Cardiac muscle cell (in vitro differentiated cells and primary cell): ENCODE results near the gene DEPDC4. TPM values are rescaled to one million over a fixed set of nuclear protein-coding genes. Genes with fewer than 3 reads are reported as not detected.
A peak's percentile ranks its signal among the peaks of the same experiment; 100 is the strongest.
"Not testable (repeated sequence)": the region's sequence is repeated elsewhere in the genome, so short reads cannot be mapped to it uniquely, and the experiment has no call there.

Source experiments
- DNase-seq, 2 donors: peaks; one replicate each; pipeline versions ENCODE4 v3.0.0 to v3.0.0-alpha.2; 2010 to 2017; ENCODE audit warnings: low read depth in 1 of 2, low spot score in 1 of 2
- H3K27ac ChIP-seq: fragments of 200-600 bp; sonication (generic); 2 replicates; pipeline ENCODE4 v1.5.1; 2016
- H3K27me3 ChIP-seq: fragments of 200-600 bp; sonication (generic); 2 replicates; pipeline ENCODE4 v1.6.0; 2016; ENCODE audit warnings: control low read depth
- H3K36me3 ChIP-seq: fragments of 200-600 bp; sonication (generic); 2 replicates; pipeline ENCODE4 v1.5.1; 2016; ENCODE audit warnings: control low read depth
- H3K4me1 ChIP-seq: fragments of 200-600 bp; sonication (generic); 2 replicates; pipeline ENCODE4 v1.8.1; 2017; ENCODE audit warnings: low read depth, mild to moderate bottlenecking, mixed run types
- H3K4me3 ChIP-seq: fragments of 200-600 bp; sonication (generic); 2 replicates; pipeline ENCODE4 v1.5.1; 2016; ENCODE audit warnings: mild to moderate bottlenecking
- H3K9me3 ChIP-seq: fragments of 200-600 bp; sonication (generic); 2 replicates; pipeline ENCODE4 v1.5.1; 2017; ENCODE audit warnings: low read depth, mild to moderate bottlenecking, control low read depth
- polyA plus RNA-seq: library from polyadenylated mRNA; unstranded; fragments of >200 nt; fragmentation: Nextera tagmentation; extraction: Ambion mirVana; gene quantifications from 2 replicates; pipeline ENCODE4 v1.2.1, GENCODE V29; 2016
- total RNA-seq: library from RNA; depleted of rRNA; stranded (reverse); fragments of >200 nt; gene quantifications from 2 replicates; pipeline ENCODE4 v1.2.3, GENCODE V29; 2016
- TF ChIP-seq, protein P1 (sequence below): IDR thresholded peaks from 2 replicates; pipeline ENCODE4 v1.5.1; 2012; ENCODE audit warnings: low read depth, mild to moderate bottlenecking, low read length

The DEPDC4 gene
- total and polyA plus RNA-seq, 2 experiments from 2014 or later = 1.5 to 5.4 TPM

DNA sequence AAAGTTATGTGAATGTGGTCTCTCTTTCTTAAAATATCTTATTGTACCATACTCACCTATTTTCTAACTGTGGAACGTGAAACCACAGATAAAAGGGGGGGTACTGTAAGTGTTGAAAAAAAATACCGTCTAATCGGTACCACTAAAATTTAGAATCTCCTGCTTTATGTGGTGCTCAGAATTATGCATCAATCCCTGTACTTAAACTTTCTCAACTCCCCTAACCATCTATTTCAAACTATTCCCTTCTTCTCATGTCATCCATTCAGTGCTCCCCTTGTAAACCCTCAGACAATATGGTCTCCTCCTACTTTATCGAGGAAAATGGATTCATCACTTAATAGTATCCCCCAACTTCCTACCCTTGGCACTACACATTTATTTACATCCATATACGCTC, 23.7 kb downstream of the DEPDC4 start:
- Histone ChIP-seq H3K4me3 (no peak overlapping the region), H3K27ac (no peak overlapping the region), H3K27me3 (no peaks in the 10 kb centered on the region), H3K4me1 (no peaks in the 10 kb centered on the region), H3K9me3 (no peaks in the 10 kb centered on the region), H3K36me3 (no peaks in the 10 kb centered on the region)
- no peak for DNase-seq
- TF ChIP-seq, protein P1, sequence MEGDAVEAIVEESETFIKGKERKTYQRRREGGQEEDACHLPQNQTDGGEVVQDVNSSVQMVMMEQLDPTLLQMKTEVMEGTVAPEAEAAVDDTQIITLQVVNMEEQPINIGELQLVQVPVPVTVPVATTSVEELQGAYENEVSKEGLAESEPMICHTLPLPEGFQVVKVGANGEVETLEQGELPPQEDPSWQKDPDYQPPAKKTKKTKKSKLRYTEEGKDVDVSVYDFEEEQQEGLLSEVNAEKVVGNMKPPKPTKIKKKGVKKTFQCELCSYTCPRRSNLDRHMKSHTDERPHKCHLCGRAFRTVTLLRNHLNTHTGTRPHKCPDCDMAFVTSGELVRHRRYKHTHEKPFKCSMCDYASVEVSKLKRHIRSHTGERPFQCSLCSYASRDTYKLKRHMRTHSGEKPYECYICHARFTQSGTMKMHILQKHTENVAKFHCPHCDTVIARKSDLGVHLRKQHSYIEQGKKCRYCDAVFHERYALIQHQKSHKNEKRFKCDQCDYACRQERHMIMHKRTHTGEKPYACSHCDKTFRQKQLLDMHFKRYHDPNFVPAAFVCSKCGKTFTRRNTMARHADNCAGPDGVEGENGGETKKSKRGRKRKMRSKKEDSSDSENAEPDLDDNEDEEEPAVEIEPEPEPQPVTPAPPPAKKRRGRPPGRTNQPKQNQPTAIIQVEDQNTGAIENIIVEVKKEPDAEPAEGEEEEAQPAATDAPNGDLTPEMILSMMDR = no peak

DNA sequence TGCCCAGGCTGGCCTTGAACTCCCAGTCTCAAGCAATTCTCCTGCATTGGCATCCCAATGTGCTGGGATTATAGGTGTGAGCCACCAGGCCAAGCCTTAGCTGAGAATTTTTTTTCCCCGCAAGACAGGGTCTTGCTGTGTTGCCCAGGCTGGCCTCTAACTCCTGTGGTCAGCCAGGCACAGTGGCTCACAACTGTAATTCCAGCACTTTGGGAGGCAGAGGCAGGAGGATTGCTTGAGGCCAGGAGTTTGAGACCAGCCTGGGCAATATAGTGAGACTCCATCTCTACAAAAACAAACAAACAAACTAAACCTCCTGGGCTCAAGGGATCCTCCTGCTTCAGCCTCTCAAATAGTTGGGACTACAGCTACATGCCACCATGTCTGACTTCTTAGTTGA, 27.3 kb downstream of the DEPDC4 start:
- H3K36me3 ChIP-seq = no peaks in the 10 kb centered on the region
- no peaks in the 10 kb centered on the region for H3K4me1 ChIP-seq
- H3K27me3 ChIP-seq = no peaks in the 10 kb centered on the region
- no peak for DNase-seq
- no peak overlapping the region for H3K27ac ChIP-seq
- no peaks in the 10 kb centered on the region for H3K9me3 ChIP-seq
- TF ChIP-seq, protein P1 = no peak
- H3K4me3 ChIP-seq = no peak overlapping the region

DNA sequence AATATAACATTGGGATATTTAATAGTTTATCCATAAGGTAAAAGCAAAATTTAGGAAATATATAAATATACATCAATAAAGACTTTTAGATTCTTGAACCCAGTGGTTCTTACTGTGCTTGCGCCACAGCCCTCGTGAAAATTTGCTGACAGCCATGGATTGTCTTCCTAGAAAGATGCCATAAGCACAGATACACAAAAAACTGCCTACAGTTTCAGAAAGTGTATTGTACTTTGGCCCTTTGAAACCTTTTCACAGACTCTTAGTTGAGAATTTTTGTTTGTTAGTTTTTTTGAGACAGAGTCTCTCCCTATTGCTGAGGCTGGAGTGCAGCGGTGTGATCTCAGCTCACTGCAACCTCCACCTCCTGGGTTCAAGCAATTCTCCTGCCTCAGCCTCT, 28.1 kb downstream of the DEPDC4 start:
- Histone ChIP-seq H3K4me1 (no peaks in the 10 kb centered on the region), H3K27ac (no peak overlapping the region), H3K27me3 (no peaks in the 10 kb centered on the region), H3K4me3 (no peak overlapping the region), H3K9me3 (no peaks in the 10 kb centered on the region), H3K36me3 (no peaks in the 10 kb centered on the region)
- TF ChIP-seq, protein P1 = no peak
- DNase-seq = no peak

DNA sequence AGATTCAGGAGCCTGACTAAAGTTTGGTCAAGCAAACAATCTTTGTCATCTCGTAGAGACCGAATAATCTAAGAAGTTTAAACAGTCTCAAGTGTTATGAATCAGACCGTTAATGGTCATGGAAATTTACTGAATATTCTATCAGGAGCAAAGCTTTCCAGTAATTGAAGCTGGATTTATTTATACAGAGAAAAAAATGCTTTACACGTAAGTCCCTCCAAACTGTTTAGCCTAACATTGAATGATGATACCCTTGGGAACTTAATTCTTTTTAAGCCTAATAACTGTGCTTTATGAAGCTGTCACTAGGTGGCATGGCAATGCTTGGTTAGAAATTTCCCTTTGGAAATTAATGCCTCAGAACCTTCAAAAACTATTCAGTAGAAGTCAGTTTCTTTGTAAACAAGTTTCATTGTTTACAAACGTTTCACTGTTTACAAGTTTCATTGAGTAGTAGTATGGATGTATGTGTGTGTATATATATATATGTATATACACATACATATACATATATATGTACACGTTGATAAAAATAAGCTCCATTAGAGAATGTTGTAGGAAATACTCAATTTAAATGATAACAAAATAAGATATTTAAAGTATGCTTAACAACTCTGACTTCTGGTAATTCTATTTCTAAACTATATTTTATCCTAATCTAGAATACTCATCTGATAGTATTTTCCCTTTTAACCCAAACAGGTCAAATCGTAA, 32.1 kb downstream of the DEPDC4 start:
- no peak overlapping the region for H3K4me3 ChIP-seq
- DNase-seq = peak; percentile 46 to 67
- no peaks in the 10 kb centered on the region for H3K36me3 ChIP-seq
- H3K9me3 ChIP-seq = no peaks in the 10 kb centered on the region
- H3K27ac ChIP-seq = no peak overlapping the region
- H3K4me1 ChIP-seq = no peaks in the 10 kb centered on the region
- TF ChIP-seq, protein P1 = peak; percentile 77
- H3K27me3 ChIP-seq = no peaks in the 10 kb centered on the region

DNA sequence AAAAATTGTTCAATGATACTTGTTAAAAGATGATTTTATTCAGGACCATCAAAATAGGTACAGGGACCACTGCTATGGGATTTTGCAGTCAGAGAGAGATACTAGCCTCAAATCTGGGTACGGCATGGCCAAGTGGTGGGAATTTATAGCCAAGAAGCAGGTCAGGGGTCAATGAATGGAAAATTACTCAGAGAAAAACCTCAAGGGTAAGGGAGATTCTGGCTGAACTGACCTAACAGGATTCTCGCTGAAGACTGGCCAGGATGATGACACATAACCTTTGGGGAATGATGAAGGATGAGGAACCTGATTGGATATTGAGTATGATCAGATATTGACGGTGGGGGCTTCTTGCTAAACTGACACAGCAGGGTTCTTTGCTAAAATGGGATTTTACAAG, 32.7 kb downstream of the DEPDC4 start:
- Histone ChIP-seq H3K27ac (no peak overlapping the region), H3K36me3 (no peaks in the 10 kb centered on the region), H3K4me3 (no peak overlapping the region), H3K27me3 (no peaks in the 10 kb centered on the region), H3K4me1 (no peaks in the 10 kb centered on the region), H3K9me3 (no peaks in the 10 kb centered on the region)
- peak; percentile 5 to 48 for DNase-seq
- TF ChIP-seq, protein P1 = no peak

DNA sequence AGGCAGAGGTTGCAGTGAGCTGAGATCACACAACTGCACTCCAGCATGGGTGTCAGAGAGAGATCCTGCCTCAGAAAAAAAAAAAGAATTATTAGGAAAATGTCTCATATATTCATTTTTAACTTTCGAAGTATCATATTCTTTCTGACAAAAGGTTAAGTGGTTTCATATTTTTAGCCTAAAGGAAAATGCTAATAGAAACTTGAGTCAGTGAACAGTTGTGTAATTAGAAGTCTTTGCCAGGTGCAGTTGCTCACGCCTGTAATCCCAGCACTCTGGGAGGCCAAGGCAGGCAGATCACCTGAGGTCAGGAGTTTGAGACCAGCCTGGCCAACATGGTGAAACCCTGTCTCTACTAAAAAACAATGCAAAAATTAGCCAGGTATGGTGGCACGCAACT, 35.0 kb downstream of the DEPDC4 start:
- H3K27ac ChIP-seq, H3K9me3 ChIP-seq, H3K4me1 ChIP-seq, DNase-seq, H3K36me3 ChIP-seq, H3K27me3 ChIP-seq, H3K4me3 ChIP-seq: not testable (repeated sequence)
